GM18507 (cell line): ENCODE measurements around the gene FKRP.

Experiments used
- DNase-seq: peaks from one replicate; pipeline ENCODE4 v3.0.0; 2011; ENCODE audit warnings: low read depth; ENCODE audit not compliant: insufficient read length; ENCODE audit errors: extremely low spot score
- FAIRE-seq: peaks from 2 replicates; lab custom pipeline; 2011; peaks lifted over from hg19 to GRCh38; lab: Jason Lieb, UNC

FKRP gene

GRCh38 chr19:46718157-46718933 is 27.5 kb upstream of the FKRP start:
- DNase-seq (peak; percentile 33), FAIRE-seq (peak; percentile 93)

GRCh38 chr19:46718934-46719622 is 26.8 kb upstream of the FKRP start:
- FAIRE-seq (peak; percentile 96), DNase-seq (peak; percentile 54)

DNA sequence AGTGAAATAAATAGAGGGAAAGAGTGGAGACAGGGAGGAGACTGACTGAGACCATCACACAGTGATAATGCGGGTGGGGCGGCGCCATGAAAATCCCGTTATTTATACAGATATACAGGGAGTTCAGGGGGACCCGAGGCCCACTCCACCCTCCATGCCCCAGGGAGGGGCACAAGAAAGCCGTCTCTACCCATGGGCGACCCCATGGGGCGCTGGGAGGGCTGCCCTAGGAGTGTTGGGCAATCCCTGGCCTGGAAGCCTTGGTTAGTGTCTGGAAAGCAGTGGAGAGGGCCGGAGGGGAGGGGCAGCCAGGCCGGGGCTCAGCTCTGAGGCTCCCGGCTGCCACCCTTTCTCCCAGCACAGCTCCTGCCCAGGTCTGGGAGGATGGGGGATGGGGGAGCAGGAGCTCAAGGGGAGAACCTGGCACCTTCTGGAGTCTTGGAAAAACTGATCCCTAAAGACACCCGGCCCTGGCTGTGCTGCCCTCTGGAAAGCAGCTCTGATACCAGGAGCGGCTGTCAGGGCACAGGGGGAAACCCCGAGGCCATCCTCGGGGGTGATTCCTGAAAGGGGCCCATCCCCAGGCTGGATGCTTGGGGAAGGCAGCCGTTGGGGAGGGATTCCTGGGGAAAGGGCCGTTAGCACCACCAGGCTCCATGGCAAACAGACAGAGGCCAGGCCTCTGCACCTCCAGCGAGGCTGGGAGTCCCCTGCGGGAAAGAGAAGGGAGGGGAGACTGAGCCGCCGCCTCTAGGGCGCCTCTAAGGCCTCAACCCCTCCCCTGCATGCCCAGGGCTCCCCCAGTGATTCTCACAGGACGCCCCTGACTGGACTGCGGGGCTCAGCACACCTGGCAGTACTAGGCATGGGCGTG is 26.0 kb upstream of the FKRP start:
- DNase-seq (no peak), FAIRE-seq (peak; percentile 18)

- no peak for DNase-seq
- no peak for FAIRE-seq
These were observed 25.2 kb upstream of the FKRP start for GRCh38 chr19:46720503-46721239.

- DNase-seq: no peak
- FAIRE-seq: no peak
These were observed 24.4 kb upstream of the FKRP start for GRCh38 chr19:46721269-46722003.

- DNase-seq (no peak), FAIRE-seq (no peak)
These were observed 23.9 kb upstream of the FKRP start for GRCh38 chr19:46722004-46722380.

DNA sequence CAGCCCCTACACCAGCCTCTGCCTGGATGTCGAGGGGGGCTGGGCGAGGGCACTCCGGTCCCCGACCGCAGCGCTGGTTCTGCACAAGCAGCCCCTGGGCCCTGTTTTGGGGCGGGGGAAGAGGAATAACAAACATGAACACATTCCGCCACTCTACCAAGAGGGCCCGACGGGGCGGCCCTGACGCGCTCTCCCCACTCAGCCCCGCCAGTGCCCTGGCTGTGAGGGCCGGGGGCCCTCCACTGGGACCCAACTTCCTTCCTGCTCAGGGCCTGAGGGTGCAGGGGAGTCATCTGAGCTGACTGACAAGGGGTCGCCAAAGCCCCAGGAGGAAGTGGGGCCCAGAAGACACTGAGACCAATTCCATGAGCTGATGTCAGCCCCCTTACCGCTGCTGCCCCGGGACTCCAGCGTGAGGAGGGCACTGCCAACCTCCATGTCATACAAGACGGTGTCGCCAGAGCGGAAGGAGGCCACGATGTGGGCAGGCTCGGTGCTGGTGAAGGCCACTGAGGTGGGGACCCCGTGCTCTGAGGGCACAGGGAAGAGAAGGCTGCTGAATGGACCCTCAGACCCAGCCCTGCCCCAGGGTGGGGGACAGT is 23.3 kb upstream of the FKRP start:
- DNase-seq (no peak), FAIRE-seq (no peak)

- DNase-seq (no peak), FAIRE-seq (no peak)
These were observed 22.8 kb upstream of the FKRP start for GRCh38 chr19:46723023-46723461.

- DNase-seq: no peak
- FAIRE-seq: no peak
These were observed 22.4 kb upstream of the FKRP start for GRCh38 chr19:46723471-46723870.

GRCh38 chr19:46724468-46724867 is 21.4 kb upstream of the FKRP start:
- DNase-seq (no peak), FAIRE-seq (no peak)

DNA sequence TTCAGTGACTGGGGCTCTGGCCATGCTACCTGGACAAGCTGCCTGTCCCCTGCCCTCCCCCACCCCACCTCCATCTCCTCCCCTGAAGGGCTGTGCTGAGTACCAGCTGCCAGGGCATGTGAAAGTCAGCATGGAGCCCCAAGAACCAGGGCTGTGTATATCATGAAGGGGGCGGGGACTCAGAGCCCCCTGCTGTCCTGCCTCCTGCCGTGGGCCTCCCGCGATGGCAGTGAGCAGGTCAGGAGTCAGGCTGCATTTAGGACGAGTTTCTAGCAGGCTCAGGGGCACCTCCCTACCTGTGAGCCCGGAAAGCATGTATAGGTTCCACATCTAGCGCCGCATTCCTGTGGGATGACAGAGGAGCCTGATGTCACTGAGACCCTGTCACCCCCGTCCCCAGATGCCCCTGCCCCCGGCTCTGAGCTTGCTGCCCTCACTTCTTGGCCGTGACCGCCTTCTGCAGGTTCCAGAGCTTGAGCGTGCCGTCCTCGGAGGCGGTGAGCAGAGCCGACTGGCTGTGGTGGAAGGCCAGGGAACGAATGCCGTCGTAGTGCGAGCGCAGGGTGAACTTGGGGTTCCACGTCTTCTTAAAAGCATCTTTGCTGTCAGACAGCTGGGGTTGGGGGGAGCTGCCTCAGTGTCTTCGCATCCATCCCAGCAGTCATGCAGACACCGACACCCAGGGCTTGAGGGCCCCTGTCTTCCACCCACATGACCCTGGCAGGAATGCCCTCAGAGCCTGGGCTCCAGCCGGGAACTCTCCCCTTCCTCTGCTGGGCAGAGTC is 20.6 kb upstream of the FKRP start:
- no peak for FAIRE-seq
- DNase-seq: no peak

- DNase-seq (no peak), FAIRE-seq (no peak)
These were observed 19.9 kb upstream of the FKRP start for GRCh38 chr19:46725859-46726393.

- DNase-seq (no peak), FAIRE-seq (no peak)
These were observed 19.3 kb upstream of the FKRP start for GRCh38 chr19:46726551-46726950.

DNA sequence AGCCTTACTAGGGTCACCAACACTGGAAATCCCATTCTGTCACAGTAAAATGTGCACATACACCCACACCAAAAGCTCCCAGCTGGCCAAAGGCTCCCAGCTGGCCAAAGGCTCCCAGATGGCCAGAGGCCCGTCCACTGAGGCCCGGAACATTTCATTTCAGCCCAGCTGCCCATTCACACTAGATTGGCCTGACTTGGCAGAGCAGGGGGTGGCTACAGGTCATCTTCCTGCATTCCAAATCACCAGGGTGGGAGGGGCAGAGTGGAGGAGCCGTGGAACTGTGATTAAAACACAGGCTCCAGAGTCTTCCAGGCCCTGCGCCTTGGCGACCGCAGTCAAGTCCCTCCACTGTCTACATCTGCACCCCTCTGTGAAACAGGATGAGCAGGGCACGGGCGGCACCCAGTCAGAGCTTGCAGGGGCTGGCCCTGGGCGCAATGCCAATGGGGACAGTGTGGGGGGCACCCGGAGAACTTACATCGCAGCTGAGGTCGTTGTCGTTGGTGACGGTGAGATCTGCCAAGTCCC is 18.8 kb upstream of the FKRP start:
- no peak for DNase-seq
- FAIRE-seq: no peak

DNA sequence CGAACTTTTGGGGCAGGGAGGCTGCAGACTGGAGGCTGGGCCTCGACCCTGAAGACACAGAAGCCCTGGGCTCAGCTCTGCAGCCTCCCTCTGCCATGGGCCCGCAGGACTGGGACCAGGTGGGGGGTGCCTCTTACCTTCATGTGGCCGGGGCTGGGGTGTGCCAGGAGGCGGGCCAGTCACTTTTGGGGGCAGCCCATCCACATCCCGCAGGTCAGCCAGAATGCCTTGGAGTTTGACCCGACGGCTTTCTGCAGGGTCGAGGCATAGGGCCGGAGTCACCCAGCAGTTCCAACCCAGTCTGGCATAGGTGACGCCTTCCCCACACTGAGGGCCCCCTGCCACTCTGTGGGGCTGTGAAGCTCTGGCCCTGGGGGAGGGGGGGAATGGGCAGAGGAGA is 18.1 kb upstream of the FKRP start:
- DNase-seq (no peak), FAIRE-seq (no peak)

- no peak for DNase-seq
- FAIRE-seq: no peak
These were observed 17.6 kb upstream of the FKRP start for GRCh38 chr19:46728208-46728607.

DNA sequence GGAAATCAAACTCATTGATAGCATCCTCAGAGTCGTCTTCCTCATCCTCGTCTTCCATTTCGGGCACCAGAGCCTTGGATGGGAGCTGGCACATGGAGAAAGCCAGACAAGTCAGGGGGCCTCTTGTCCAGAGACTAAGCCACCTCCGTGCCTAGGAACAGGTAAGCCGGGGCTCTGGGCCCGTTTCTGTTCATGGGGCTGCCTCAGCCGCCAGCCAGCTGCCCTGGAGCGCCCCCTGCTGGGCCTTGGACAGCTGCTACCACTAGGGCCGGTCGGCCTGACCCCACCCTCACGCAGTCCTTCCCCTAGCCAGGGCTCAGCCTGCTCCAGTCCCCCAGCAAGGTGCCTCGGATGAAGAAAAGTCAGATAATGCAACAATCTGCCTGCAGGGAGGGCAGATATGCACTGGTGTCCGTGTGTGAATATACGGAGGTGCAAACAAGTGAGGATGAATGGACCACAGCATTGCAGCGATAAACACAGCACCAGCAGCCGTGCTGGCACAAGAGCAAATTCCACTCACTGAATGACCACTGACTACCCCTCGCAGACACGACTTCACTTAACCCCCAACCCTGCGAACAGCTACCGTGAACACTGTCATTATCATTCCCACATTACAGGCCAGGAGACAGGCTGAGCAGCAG is 17.0 kb upstream of the FKRP start:
- DNase-seq (peak; percentile 83), FAIRE-seq (peak; percentile 79)
